ENCODE results near the gene HMCN1. TPM values are rescaled to one million over a fixed set of nuclear protein-coding genes. Genes with fewer than 3 reads are reported as not detected.
"Not testable (repeated sequence)": the region's sequence is repeated elsewhere in the genome, so short reads cannot be mapped to it uniquely, and the experiment has no call there.

The HMCN1 gene
- total RNA-seq, 1 donor from 2014 or later, result 3.4 TPM

GRCh38 chr1:186155594-186155993 lies 421.4 kb downstream of the HMCN1 start:
- Mint-ChIP-seq H3K4me3 (ENCODE audit: low read depth) (no peak overlapping the region), H3K27me3 (no peaks in the 10 kb centered on the region), H3K4me1 (ENCODE audit: low read depth) (no peaks in the 10 kb centered on the region), H3K27ac (no peak overlapping the region), H3K9me3 (ENCODE audit: low read depth) (no peaks in the 10 kb centered on the region), H3K36me3 (ENCODE audit: insufficient read depth) (no peaks in the 10 kb centered on the region)
- no peak for DNase-seq (ENCODE audit: low spot score, unreplicated experiment)
- TF ChIP-seq CTCF (IDR thresholded peaks at IDR 0.05; ENCODE audit: unreplicated experiment), result peak; percentile 54

GRCh38 chr1:186162895-186163294 lies 428.7 kb downstream of the HMCN1 start:
- H3K4me3 Mint-ChIP-seq (ENCODE audit: low read depth); H3K27ac Mint-ChIP-seq; H3K27me3 Mint-ChIP-seq; H3K36me3 Mint-ChIP-seq (ENCODE audit: insufficient read depth); DNase-seq (ENCODE audit: low spot score, unreplicated experiment): not testable (repeated sequence)
- Mint-ChIP-seq H3K4me1 (ENCODE audit: low read depth) (peaks cover 13% of the 10 kb centered on the region), H3K9me3 (ENCODE audit: low read depth) (peaks cover 14% of the 10 kb centered on the region)

GRCh38 chr1:186164773-186165172 lies 430.6 kb downstream of the HMCN1 start:
- TF ChIP-seq CTCF (IDR thresholded peaks at IDR 0.05; ENCODE audit: unreplicated experiment), result no peak
- no peak overlapping the region for H3K4me3 Mint-ChIP-seq (ENCODE audit: low read depth)
- no peak overlapping the region for H3K27ac Mint-ChIP-seq
- no peaks in the 10 kb centered on the region for H3K27me3 Mint-ChIP-seq
- H3K9me3 Mint-ChIP-seq (ENCODE audit: low read depth), result peaks cover 17% of the 10 kb centered on the region
- no peak for DNase-seq (ENCODE audit: low spot score, unreplicated experiment)
- peaks cover 13% of the 10 kb centered on the region for H3K4me1 Mint-ChIP-seq (ENCODE audit: low read depth)
- peaks cover 9% of the 10 kb centered on the region for H3K36me3 Mint-ChIP-seq (ENCODE audit: insufficient read depth)

- Mint-ChIP-seq H3K27me3 (no peaks in the 10 kb centered on the region), H3K27ac (no peak overlapping the region), H3K9me3 (ENCODE audit: low read depth) (peaks cover 17% of the 10 kb centered on the region), H3K4me3 (ENCODE audit: low read depth) (no peak overlapping the region), H3K4me1 (ENCODE audit: low read depth) (peaks cover 13% of the 10 kb centered on the region), H3K36me3 (ENCODE audit: insufficient read depth) (peaks cover 9% of the 10 kb centered on the region)
- TF ChIP-seq CTCF (IDR thresholded peaks at IDR 0.05; ENCODE audit: unreplicated experiment), result no peak
- DNase-seq (ENCODE audit: low spot score, unreplicated experiment), result no peak
Measured at GRCh38 chr1:186165303-186165702, 431.1 kb downstream of the HMCN1 start.

GRCh38 chr1:186167096-186167668 lies 433.0 kb downstream of the HMCN1 start:
- peaks cover 11% of the 10 kb centered on the region for H3K9me3 Mint-ChIP-seq (ENCODE audit: low read depth)
- peaks cover 7% of the 10 kb centered on the region for H3K36me3 Mint-ChIP-seq (ENCODE audit: insufficient read depth)
- no peak overlapping the region for H3K4me3 Mint-ChIP-seq (ENCODE audit: low read depth)
- no peaks in the 10 kb centered on the region for H3K27me3 Mint-ChIP-seq
- DNase-seq (ENCODE audit: low spot score, unreplicated experiment), result no peak
- TF ChIP-seq CTCF (IDR thresholded peaks at IDR 0.05; ENCODE audit: unreplicated experiment), result no peak
- H3K4me1 Mint-ChIP-seq (ENCODE audit: low read depth), result peaks cover 13% of the 10 kb centered on the region
- H3K27ac Mint-ChIP-seq, result no peak overlapping the region

- H3K4me3 Mint-ChIP-seq (ENCODE audit: low read depth), result no peak overlapping the region
- H3K27ac Mint-ChIP-seq, result no peak overlapping the region
- no peaks in the 10 kb centered on the region for H3K9me3 Mint-ChIP-seq (ENCODE audit: low read depth)
- H3K27me3 Mint-ChIP-seq, result no peaks in the 10 kb centered on the region
- H3K36me3 Mint-ChIP-seq (ENCODE audit: insufficient read depth), result no peaks in the 10 kb centered on the region
- no peaks in the 10 kb centered on the region for H3K4me1 Mint-ChIP-seq (ENCODE audit: low read depth)
- no peak for TF ChIP-seq CTCF (IDR thresholded peaks at IDR 0.05; ENCODE audit: unreplicated experiment)
- no peak for DNase-seq (ENCODE audit: low spot score, unreplicated experiment)
Measured at GRCh38 chr1:186175588-186175987, 441.4 kb downstream of the HMCN1 start.

All from progenitor cell of endocrine pancreas (in vitro differentiated cells).